CD14-positive monocyte (primary cell): Measurements from ENCODE around the gene ABI2. TPM values are rescaled to one million over a fixed set of nuclear protein-coding genes. Genes with fewer than 3 reads are reported as not detected.

Experiments used
- DNase-seq, 3 donors: peaks; one replicate each; pipeline ENCODE4 v3.0.0-alpha.2; 2011 to 2022
- H2AFZ ChIP-seq: 2 replicates; pipeline ENCODE4 v1.6.0; 2012; ENCODE audit warnings: mild to moderate bottlenecking, low read depth, low read length, inconsistent platforms; ENCODE audit not compliant: insufficient read depth, poor library complexity, severe bottlenecking
- H3K27ac ChIP-seq, 2 donors: 1 replicate in 1 of 2; 2 replicates in 1 of 2; pipeline ENCODE4 v1.5.1; 2012 to 2013; ENCODE audit warnings: low read length in 2 of 2, control low read depth in 1 of 2, inconsistent platforms in 1 of 2, low read depth in 1 of 2, mild to moderate bottlenecking in 1 of 2
- H3K27me3 ChIP-seq, 2 donors: one replicate each; pipeline versions ENCODE4 v1.6.0 to v1.6.1; 2011 to 2013; ENCODE audit warnings: low read length in 2 of 2; ENCODE audit not compliant: control insufficient read depth in 2 of 2, insufficient read depth in 2 of 2
- H3K36me3 ChIP-seq, 2 donors: replicated peaks in 1 of 2; 1 replicate in 1 of 2; 2 replicates in 1 of 2; pipeline versions ENCODE4 v1.5.1 to v1.6.1; 2012 to 2013; ENCODE audit warnings: low read length in 2 of 2, control low read depth in 1 of 2, inconsistent platforms in 1 of 2, mild to moderate bottlenecking in 1 of 2; ENCODE audit not compliant: insufficient read depth in 2 of 2, control insufficient read depth in 1 of 2
- H3K4me1 ChIP-seq, 2 donors: 1 replicate in 1 of 2; 2 replicates in 1 of 2; pipeline versions ENCODE4 v1.5.1 to v1.6.1; 2012 to 2013; ENCODE audit warnings: low read length in 2 of 2, control low read depth in 1 of 2, inconsistent platforms in 1 of 2, mild to moderate bottlenecking in 1 of 2, moderate library complexity in 1 of 2; ENCODE audit not compliant: insufficient read depth in 2 of 2, control insufficient read depth in 1 of 2
- H3K4me2 ChIP-seq: replicated peaks from 2 replicates; pipeline ENCODE3; 2012; ENCODE audit warnings: low read length, moderate library complexity, mild to moderate bottlenecking; ENCODE audit not compliant: poor library complexity, severe bottlenecking; ENCODE audit errors: extremely low read depth
- H3K4me3 ChIP-seq, 3 experiments: fragments of 200-600 bp in 1 of 3; sonication (generic) in 1 of 3; replicated peaks in 1 of 3; 1 replicate in 2 of 3; 2 replicates in 1 of 3; pipeline ENCODE4 v1.5.1; 2011 to 2013; ENCODE audit warnings: low read length in 3 of 3, mild to moderate bottlenecking in 3 of 3, control low read depth in 2 of 3, low read depth in 2 of 3, inconsistent platforms in 1 of 3, moderate library complexity in 1 of 3
- H3K79me2 ChIP-seq: 2 replicates; pipeline ENCODE4 v1.6.0; 2012; ENCODE audit warnings: mild to moderate bottlenecking, control low read depth, inconsistent platforms, low read length, moderate library complexity; ENCODE audit not compliant: insufficient read depth
- H3K9ac ChIP-seq: 2 replicates; pipeline ENCODE4 v1.6.0; 2017; ENCODE audit warnings: low read length, mild to moderate bottlenecking; ENCODE audit not compliant: insufficient read depth, poor library complexity, severe bottlenecking
- H3K9me3 ChIP-seq, 2 donors: replicated peaks in 1 of 2; 1 replicate in 1 of 2; 2 replicates in 1 of 2; pipeline versions ENCODE4 v1.5.1 to v1.6.1; 2012 to 2013; ENCODE audit warnings: low read length in 2 of 2, control low read depth in 1 of 2; ENCODE audit not compliant: control insufficient read depth in 1 of 2, insufficient read depth in 1 of 2
- H4K20me1 ChIP-seq: 2 replicates; pipeline ENCODE4 v1.6.0; 2012; ENCODE audit warnings: mild to moderate bottlenecking, low read length, control low read depth, moderate library complexity; ENCODE audit not compliant: insufficient read depth
- H3K27ac Mint-ChIP-seq, 7 donors: one replicate each; pipeline ENCODE4 v1.8.0; 2020; ENCODE audit warnings: mild to moderate bottlenecking in 7 of 7, mixed read lengths in 7 of 7, moderate library complexity in 6 of 7, inconsistent platforms in 2 of 7
- H3K27me3 Mint-ChIP-seq, 3 donors: one replicate each; pipeline ENCODE4 v1.8.0; 2021 to 2022; ENCODE audit warnings: low read depth in 3 of 3, mild to moderate bottlenecking in 3 of 3, mixed read lengths in 3 of 3, moderate library complexity in 3 of 3, inconsistent platforms in 1 of 3
- H3K36me3 Mint-ChIP-seq, 2 donors: one replicate each; pipeline ENCODE4 v1.8.0; 2020; ENCODE audit warnings: mixed read lengths in 2 of 2, inconsistent platforms in 1 of 2, mild to moderate bottlenecking in 1 of 2
- H3K4me1 Mint-ChIP-seq: one replicate; pipeline ENCODE4 v1.8.0; 2020; ENCODE audit warnings: mild to moderate bottlenecking, mixed read lengths
- H3K4me3 Mint-ChIP-seq, 2 donors: one replicate each; pipeline ENCODE4 v1.8.0; 2020; ENCODE audit warnings: mild to moderate bottlenecking in 2 of 2, mixed read lengths in 2 of 2, moderate library complexity in 1 of 2
- H3K9me3 Mint-ChIP-seq, 7 donors: one replicate each; pipeline ENCODE4 v1.8.0; 2020 to 2022; ENCODE audit warnings: mixed read lengths in 7 of 7, mild to moderate bottlenecking in 6 of 7, moderate library complexity in 6 of 7, inconsistent platforms in 2 of 7
- CTCF ChIP-seq: fragments of 200-600 bp; IDR thresholded peaks from one replicate; pipeline ENCODE4 v1.8.0; 2022; ENCODE audit warnings: antibody characterized with exemption, mild to moderate bottlenecking
- WGBS: methylation state at CpG from one replicate; pipeline ENCODE4 v1.1.5; 2013; ENCODE audit warnings: missing lambda C conversion rate; ENCODE audit not compliant: insufficient coverage; 5-methylcytosine and 5-hydroxymethylcytosine counted together
- intact Hi-C, 2 donors: fragments of 100-400 bp; cut with micrococcal nuclease; formaldehyde crosslinking; loops; one replicate each; pipeline versions ENCODE4 v1.15.0 to v1.15.1; 2023
- polyA plus RNA-seq, 3 donors: library from polyadenylated mRNA; depleted of rRNA in 1 of 3; unstranded in 2 of 3; stranded (reverse) in 1 of 3; fragments of 300-500 nt in 2 of 3; fragments of >200 nt in 1 of 3; fragmentation: Illumina TruSeq in 2 of 3; gene quantifications; 1 replicate in 2 of 3; 2 replicates in 1 of 3; pipeline ENCODE4 v1.2.3, GENCODE V29; 2012 to 2021

Gene ABI2
- polyA plus RNA-seq, 3 donors = 6.1 to 9.2 (median 7.1) TPM

- no peaks in the 10 kb centered on the region for H4K20me1 ChIP-seq
- Mint-ChIP-seq H3K9me3 (no peaks in the 10 kb centered on the region), H3K27ac (peak overlapping the region in 1 of 7 donors; percentile 19), H3K36me3 (peaks cover 34 to 42% of the 10 kb centered on the region in 2 donors), H3K4me3 (no peak overlapping the region), H3K4me1 (peaks cover 12% of the 10 kb centered on the region), H3K27me3 (no peaks in the 10 kb centered on the region)
- H3K36me3 ChIP-seq = peaks cover 0 to 9% of the 10 kb centered on the region in 2 donors
- no peaks in the 10 kb centered on the region for H3K79me2 ChIP-seq
- H3K4me1 ChIP-seq = peaks cover 5 to 7% of the 10 kb centered on the region in 2 donors
- no peak overlapping the region for H3K9ac ChIP-seq
- H3K4me3 ChIP-seq = no peak overlapping the region
- H3K4me2 ChIP-seq = no peak overlapping the region
- intact Hi-C loops = no loop called here
- no peak for DNase-seq
- no peaks in the 10 kb centered on the region for H3K9me3 ChIP-seq
- TF ChIP-seq CTCF = no peak
- WGBS = 93% methylated on average over 5 of the region's 7 CpGs
- H3K27me3 ChIP-seq = no peaks in the 10 kb centered on the region
- no peak overlapping the region for H2AFZ ChIP-seq
- H3K27ac ChIP-seq = no peak overlapping the region
Observed at GRCh38 chr2:203444738-203445137, 116.5 kb downstream of the ABI2 start.

GRCh38 chr2:203446071-203446481, 117.9 kb downstream of the ABI2 start:
- TF ChIP-seq CTCF = no peak
- Mint-ChIP-seq H3K4me1 (peaks cover 12% of the 10 kb centered on the region), H3K9me3 (no peaks in the 10 kb centered on the region), H3K27me3 (no peaks in the 10 kb centered on the region), H3K36me3 (peaks cover 30 to 42% of the 10 kb centered on the region in 2 donors), H3K27ac (peak overlapping the region in 1 of 7 donors; percentile 21), H3K4me3 (no peak overlapping the region)
- Histone ChIP-seq H3K27ac (peak overlapping the region in 1 of 2 donors; percentile 1), H3K27me3 (no peaks in the 10 kb centered on the region), H3K4me1 (peaks cover 5 to 7% of the 10 kb centered on the region in 2 donors), H3K4me3 (no peak overlapping the region), H3K9me3 (no peaks in the 10 kb centered on the region), H3K36me3 (peaks cover 5 to 6% of the 10 kb centered on the region in 2 donors), H3K4me2 (no peak overlapping the region), H2AFZ (no peak overlapping the region), H3K9ac (no peak overlapping the region), H4K20me1 (no peaks in the 10 kb centered on the region), H3K79me2 (no peaks in the 10 kb centered on the region)
- DNase-seq = peak; percentile 19 to 74 (median 58)
- intact Hi-C loops = no loop called here
- 40% methylated on average over 1 of the region's 3 CpGs for WGBS
